GM23338 (cell line): ENCODE measurements around the gene ZNF592.

ENCODE experiments used
- CREB1 ChIP-seq: fragments of 250-450 bp; sonication (Bioruptor Pico); IDR thresholded peaks from 2 replicates; pipeline ENCODE4 v1.5.0; 2020; ENCODE audit warnings: low read depth, mild to moderate bottlenecking, moderate library complexity
- ETS1 ChIP-seq: IDR thresholded peaks from 2 replicates; pipeline ENCODE4 v1.6.1; 2016; ENCODE audit warnings: antibody characterized with exemption
- EZH2 ChIP-seq: fragments of 200-600 bp; sonication (generic); IDR thresholded peaks from one replicate; pipeline ENCODE4 v1.8.0; 2017; ENCODE audit warnings: antibody characterized with exemption, mild to moderate bottlenecking, low read depth; ENCODE audit not compliant: unreplicated experiment
- EZH2phosphoT487 ChIP-seq: fragments of 200-600 bp; sonication (generic); IDR thresholded peaks from one replicate; pipeline ENCODE4 v1.8.1; 2018; ENCODE audit warnings: antibody characterized with exemption; ENCODE audit not compliant: unreplicated experiment
- JUNB ChIP-seq: IDR thresholded peaks from one replicate; pipeline ENCODE4 v1.6.1; 2016; ENCODE audit warnings: antibody characterized with exemption; ENCODE audit not compliant: unreplicated experiment
- NANOG ChIP-seq: IDR thresholded peaks from 2 replicates; pipeline ENCODE4 v1.6.1; 2016; ENCODE audit warnings: antibody characterized with exemption, borderline replicate concordance
- POLR2AphosphoS5 ChIP-seq: IDR thresholded peaks from 2 replicates; pipeline ENCODE4 v1.6.1; 2016; ENCODE audit warnings: antibody characterized with exemption, low read depth
- STAT1 ChIP-seq: IDR thresholded peaks from one replicate; pipeline ENCODE4 v1.6.1; 2016; ENCODE audit warnings: antibody characterized with exemption; ENCODE audit not compliant: unreplicated experiment
- ZNF114 ChIP-seq: fragments of 250-450 bp; sonication (Bioruptor Pico); IDR thresholded peaks from 2 replicates; pipeline ENCODE4 v1.5.0; 2020; ENCODE audit warnings: mild to moderate bottlenecking, moderate library complexity
- TF ChIP-seq, protein P1 (sequence below), 2 experiments: fragments of 200-600 bp in 1 of 2; sonication (generic) in 1 of 2; conservative IDR thresholded peaks; 2 replicates each; pipeline versions ENCODE4 v1.5.1 to v1.6.1; 2016 to 2017; ENCODE audit warnings: antibody characterized with exemption in 2 of 2, low read depth in 2 of 2, mild to moderate bottlenecking in 2 of 2, moderate library complexity in 1 of 2
- TF ChIP-seq, protein P2 (sequence below): IDR thresholded peaks from one replicate; pipeline ENCODE4 v1.6.1; 2018; ENCODE audit warnings: antibody characterized with exemption; ENCODE audit not compliant: unreplicated experiment

GRCh38 chr15:84716036-84716732 is 32.2 kb upstream of the ZNF592 start, which contains the start of gene SEC11A:
- TF ChIP-seq POLR2AphosphoS5 (peak; percentile 86), EZH2phosphoT487 (no peak), JUNB (no peak), STAT1 (no peak), EZH2 (no peak), ETS1 (peak; percentile 81), ZNF114 (CRISPR knock-in tag) (no peak), NANOG (no peak), CREB1 (CRISPR knock-in tag) (peak; percentile 74)
- TF ChIP-seq, protein P1, sequence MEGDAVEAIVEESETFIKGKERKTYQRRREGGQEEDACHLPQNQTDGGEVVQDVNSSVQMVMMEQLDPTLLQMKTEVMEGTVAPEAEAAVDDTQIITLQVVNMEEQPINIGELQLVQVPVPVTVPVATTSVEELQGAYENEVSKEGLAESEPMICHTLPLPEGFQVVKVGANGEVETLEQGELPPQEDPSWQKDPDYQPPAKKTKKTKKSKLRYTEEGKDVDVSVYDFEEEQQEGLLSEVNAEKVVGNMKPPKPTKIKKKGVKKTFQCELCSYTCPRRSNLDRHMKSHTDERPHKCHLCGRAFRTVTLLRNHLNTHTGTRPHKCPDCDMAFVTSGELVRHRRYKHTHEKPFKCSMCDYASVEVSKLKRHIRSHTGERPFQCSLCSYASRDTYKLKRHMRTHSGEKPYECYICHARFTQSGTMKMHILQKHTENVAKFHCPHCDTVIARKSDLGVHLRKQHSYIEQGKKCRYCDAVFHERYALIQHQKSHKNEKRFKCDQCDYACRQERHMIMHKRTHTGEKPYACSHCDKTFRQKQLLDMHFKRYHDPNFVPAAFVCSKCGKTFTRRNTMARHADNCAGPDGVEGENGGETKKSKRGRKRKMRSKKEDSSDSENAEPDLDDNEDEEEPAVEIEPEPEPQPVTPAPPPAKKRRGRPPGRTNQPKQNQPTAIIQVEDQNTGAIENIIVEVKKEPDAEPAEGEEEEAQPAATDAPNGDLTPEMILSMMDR (conservative IDR thresholded peaks at IDR 0.05; ENCODE audit: low read depth in 2 of 2) = no peak
- TF ChIP-seq, protein P2, sequence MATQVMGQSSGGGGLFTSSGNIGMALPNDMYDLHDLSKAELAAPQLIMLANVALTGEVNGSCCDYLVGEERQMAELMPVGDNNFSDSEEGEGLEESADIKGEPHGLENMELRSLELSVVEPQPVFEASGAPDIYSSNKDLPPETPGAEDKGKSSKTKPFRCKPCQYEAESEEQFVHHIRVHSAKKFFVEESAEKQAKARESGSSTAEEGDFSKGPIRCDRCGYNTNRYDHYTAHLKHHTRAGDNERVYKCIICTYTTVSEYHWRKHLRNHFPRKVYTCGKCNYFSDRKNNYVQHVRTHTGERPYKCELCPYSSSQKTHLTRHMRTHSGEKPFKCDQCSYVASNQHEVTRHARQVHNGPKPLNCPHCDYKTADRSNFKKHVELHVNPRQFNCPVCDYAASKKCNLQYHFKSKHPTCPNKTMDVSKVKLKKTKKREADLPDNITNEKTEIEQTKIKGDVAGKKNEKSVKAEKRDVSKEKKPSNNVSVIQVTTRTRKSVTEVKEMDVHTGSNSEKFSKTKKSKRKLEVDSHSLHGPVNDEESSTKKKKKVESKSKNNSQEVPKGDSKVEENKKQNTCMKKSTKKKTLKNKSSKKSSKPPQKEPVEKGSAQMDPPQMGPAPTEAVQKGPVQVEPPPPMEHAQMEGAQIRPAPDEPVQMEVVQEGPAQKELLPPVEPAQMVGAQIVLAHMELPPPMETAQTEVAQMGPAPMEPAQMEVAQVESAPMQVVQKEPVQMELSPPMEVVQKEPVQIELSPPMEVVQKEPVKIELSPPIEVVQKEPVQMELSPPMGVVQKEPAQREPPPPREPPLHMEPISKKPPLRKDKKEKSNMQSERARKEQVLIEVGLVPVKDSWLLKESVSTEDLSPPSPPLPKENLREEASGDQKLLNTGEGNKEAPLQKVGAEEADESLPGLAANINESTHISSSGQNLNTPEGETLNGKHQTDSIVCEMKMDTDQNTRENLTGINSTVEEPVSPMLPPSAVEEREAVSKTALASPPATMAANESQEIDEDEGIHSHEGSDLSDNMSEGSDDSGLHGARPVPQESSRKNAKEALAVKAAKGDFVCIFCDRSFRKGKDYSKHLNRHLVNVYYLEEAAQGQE = no peak
